GM19193 (cell line): ENCODE measurements around the gene RPL21.

Source experiments
- POLR2A ChIP-seq: IDR thresholded peaks from 4 replicates; pipeline ENCODE4 v1.6.1; 2011; ENCODE audit not compliant: insufficient read depth, insufficient read length; ENCODE audit errors: extremely low read depth

The RPL21 gene

GRCh38 chr13:27257648-27258253 lies 6.4 kb downstream of the RPL21 start:
- no peak for TF ChIP-seq POLR2A

- peak; percentile 6 for TF ChIP-seq POLR2A
Observed at GRCh38 chr13:27258637-27259386, 7.5 kb downstream of the RPL21 start.

GRCh38 chr13:27259831-27260230 lies 8.5 kb downstream of the RPL21 start:
- no peak for TF ChIP-seq POLR2A

- TF ChIP-seq POLR2A = no peak
Observed at GRCh38 chr13:27261396-27261795, 10.0 kb downstream of the RPL21 start.

- TF ChIP-seq POLR2A = no peak
Observed at GRCh38 chr13:27263438-27263837, 12.1 kb downstream of the RPL21 start.

- no peak for TF ChIP-seq POLR2A
Observed at GRCh38 chr13:27264181-27264580, 12.8 kb downstream of the RPL21 start.

GRCh38 chr13:27264648-27265047 lies 13.3 kb downstream of the RPL21 start:
- TF ChIP-seq POLR2A = no peak

- TF ChIP-seq POLR2A = no peak
Observed at GRCh38 chr13:27266917-27267316, 15.6 kb downstream of the RPL21 start.

- TF ChIP-seq POLR2A = no peak
Observed at GRCh38 chr13:27267596-27267995, 16.2 kb downstream of the RPL21 start.

GRCh38 chr13:27269114-27269665 lies 17.8 kb downstream of the RPL21 start:
- no peak for TF ChIP-seq POLR2A

GRCh38 chr13:27270594-27271520 lies 19.5 kb downstream of the RPL21 start, which contains the start of gene RASL11A:
RASL11A (plus strand) TSS chr13:27270830; CDS start chr13:27270945, 115 bp downstream.
- TF ChIP-seq POLR2A = peak; percentile 59

- no peak for TF ChIP-seq POLR2A
Observed at GRCh38 chr13:27271570-27272096, 20.3 kb downstream of the RPL21 start.

- TF ChIP-seq POLR2A = no peak
Observed at GRCh38 chr13:27273658-27274425, 22.5 kb downstream of the RPL21 start.

GRCh38 chr13:27274631-27275030 lies 23.3 kb downstream of the RPL21 start:
- no peak for TF ChIP-seq POLR2A

- TF ChIP-seq POLR2A = no peak
Observed at GRCh38 chr13:27276188-27276587, 24.8 kb downstream of the RPL21 start.

GRCh38 chr13:27279506-27279905 lies 28.1 kb downstream of the RPL21 start:
- TF ChIP-seq POLR2A = no peak
